Neural cell (in vitro differentiated cells): Measurements from ENCODE around the gene GNAS. TPM values are rescaled to one million over a fixed set of nuclear protein-coding genes. Genes with fewer than 3 reads are reported as not detected.

Experiments
- H2AFZ ChIP-seq: fragments of 200-600, 300-800 bp; sonication (generic), shearing (Covaris generic); 2 replicates; pipeline ENCODE4 v1.6.0; 2014; ENCODE audit warnings: low read depth, mild to moderate bottlenecking, antibody characterized with exemption, low read length, moderate library complexity
- H3F3A ChIP-seq: fragments of 200-600 bp; shearing (Covaris generic); 2 replicates; pipeline ENCODE4 v1.6.1; 2016; ENCODE audit warnings: mild to moderate bottlenecking, moderate library complexity, mixed read lengths, antibody characterized with exemption, low read length; ENCODE audit not compliant: insufficient read depth, poor library complexity, severe bottlenecking
- H3K27ac ChIP-seq: fragments of 200-600, 300-800 bp; sonication (generic), shearing (Covaris generic); 2 replicates; pipeline ENCODE4 v1.5.1; 2014; ENCODE audit warnings: mild to moderate bottlenecking, low read length, moderate library complexity
- H3K27me3 ChIP-seq: fragments of 300-800, 200-600 bp; sonication (generic), shearing (Covaris generic); 2 replicates; pipeline ENCODE4 v1.6.0; 2014; ENCODE audit warnings: mild to moderate bottlenecking, low read depth, low read length, moderate library complexity; ENCODE audit not compliant: insufficient read depth
- H3K36me3 ChIP-seq: fragments of 300-800, 200-600 bp; sonication (generic), shearing (Covaris generic); 2 replicates; pipeline ENCODE4 v1.5.1; 2014; ENCODE audit warnings: mild to moderate bottlenecking, antibody characterized with exemption, low read length, moderate library complexity; ENCODE audit not compliant: insufficient read depth
- H3K4me2 ChIP-seq: fragments of 300-800, 200-600 bp; sonication (generic), shearing (Covaris generic); 2 replicates; pipeline ENCODE4 v1.6.0; 2014; ENCODE audit warnings: mild to moderate bottlenecking, low read length
- H3K4me3 ChIP-seq: fragments of 300-800, 200-600 bp; sonication (generic), shearing (Covaris generic); 2 replicates; pipeline ENCODE4 v1.5.1; 2014; ENCODE audit warnings: mild to moderate bottlenecking, low read length, moderate library complexity
- H3K79me2 ChIP-seq: fragments of 200-600 bp; shearing (Covaris generic); replicated peaks from 2 replicates; pipeline ENCODE4 v1.6.0; 2014; ENCODE audit warnings: mild to moderate bottlenecking, low read length, moderate library complexity; ENCODE audit not compliant: insufficient read depth
- H3K9ac ChIP-seq: fragments of 300-800, 200-600 bp; sonication (generic), shearing (Covaris generic); 2 replicates; pipeline ENCODE4 v1.6.1; 2016; ENCODE audit warnings: mild to moderate bottlenecking, low read length, mixed read lengths
- H3K9me2 ChIP-seq: fragments of 200-600 bp; shearing (Covaris generic); 2 replicates; pipeline ENCODE4 v1.6.1; 2016; ENCODE audit warnings: mild to moderate bottlenecking, low read length, mixed read lengths; ENCODE audit not compliant: insufficient read depth
- H3K9me3 ChIP-seq: fragments of 200-600, 300-800 bp; sonication (generic), shearing (Covaris generic); 2 replicates; pipeline ENCODE4 v1.6.1; 2016; ENCODE audit warnings: mild to moderate bottlenecking, mixed run types, low read length, moderate library complexity, mixed read lengths
- H4K20me1 ChIP-seq: fragments of 200-600 bp; shearing (Covaris generic); 2 replicates; pipeline ENCODE4 v1.6.1; 2016; ENCODE audit warnings: mild to moderate bottlenecking, mixed run types; ENCODE audit not compliant: insufficient read depth
- CTCF ChIP-seq: fragments of 450-650 bp; IDR thresholded peaks from 2 replicates; pipeline ENCODE4 v1.5.1; 2014; ENCODE audit warnings: antibody characterized with exemption, mild to moderate bottlenecking, moderate library complexity; ENCODE audit not compliant: poor library complexity, severe bottlenecking
- EP300 ChIP-seq: fragments of 450-650 bp; conservative IDR thresholded peaks from 2 replicates; pipeline ENCODE4 v1.6.1; 2014; ENCODE audit warnings: antibody characterized with exemption, mild to moderate bottlenecking, moderate library complexity; ENCODE audit not compliant: poor library complexity, severe bottlenecking
- EZH2 ChIP-seq: fragments of 200-600, 300-800 bp; shearing (Covaris generic), sonication (generic); IDR thresholded peaks from 2 replicates; pipeline ENCODE4 v1.6.1; 2014; ENCODE audit warnings: antibody characterized with exemption, low read length, borderline replicate concordance, mild to moderate bottlenecking; ENCODE audit not compliant: insufficient read depth, poor library complexity, severe bottlenecking
- MXI1 ChIP-seq: fragments of 450-650 bp; conservative IDR thresholded peaks from 2 replicates; pipeline ENCODE4 v1.6.1; 2014; ENCODE audit warnings: antibody characterized with exemption, mild to moderate bottlenecking; ENCODE audit not compliant: poor library complexity, severe bottlenecking
- POLR2AphosphoS5 ChIP-seq: IDR thresholded peaks from 2 replicates; pipeline ENCODE4 v1.6.1; 2012
- RAD21 ChIP-seq: fragments of 450-650 bp; conservative IDR thresholded peaks from 2 replicates; pipeline ENCODE4 v1.6.1; 2014; ENCODE audit warnings: antibody characterized with exemption, mild to moderate bottlenecking, moderate library complexity
- REST ChIP-seq: IDR thresholded peaks from 2 replicates; pipeline ENCODE4 v1.6.1; 2012; ENCODE audit warnings: borderline replicate concordance
- SMC3 ChIP-seq: fragments of 450-650 bp; conservative IDR thresholded peaks from 2 replicates; pipeline ENCODE4 v1.6.1; 2014; ENCODE audit warnings: antibody characterized with exemption, mild to moderate bottlenecking, moderate library complexity; ENCODE audit not compliant: poor library complexity
- TAF1 ChIP-seq: IDR thresholded peaks from 2 replicates; pipeline ENCODE4 v1.6.1; 2012; ENCODE audit warnings: low read depth
- polyA plus RNA-seq: library from polyadenylated mRNA; depleted of rRNA; stranded (reverse); fragments of >200 nt; gene quantifications from 2 replicates; pipeline ENCODE4 v1.2.3, GENCODE V29; 2014

Gene GNAS
- polyA plus RNA-seq, 1 donor from 2014 or later = 958 TPM

GRCh38 chr20:58838174-58838573, 14.3 kb upstream of the GNAS start:
- Histone ChIP-seq H2AFZ (no peak overlapping the region), H3K79me2 (no peaks in the 10 kb centered on the region), H3K4me3 (no peak overlapping the region), H3K4me2 (no peak overlapping the region), H3K9ac (no peak overlapping the region), H3K27ac (no peak overlapping the region), H3K36me3 (no peaks in the 10 kb centered on the region), H3F3A (no peaks in the 10 kb centered on the region), H3K27me3 (peaks cover 50% of the 10 kb centered on the region), H3K9me2 (no peaks in the 10 kb centered on the region), H3K9me3 (no peaks in the 10 kb centered on the region), H4K20me1 (no peaks in the 10 kb centered on the region)
- TF ChIP-seq REST (no peak), RAD21 (no peak), SMC3 (no peak), TAF1 (no peak), EP300 (no peak), POLR2AphosphoS5 (no peak), CTCF (no peak), MXI1 (no peak), EZH2 (no peak)

- peak; percentile 74 for TF ChIP-seq RAD21
- peak; percentile 79 for TF ChIP-seq SMC3
- peak; percentile 77 for TF ChIP-seq CTCF
- TF ChIP-seq TAF1 = no peak
- peaks cover 61% of the 10 kb centered on the region for H3K27me3 ChIP-seq
- peak overlapping the region; percentile 56 for H3K4me3 ChIP-seq
- H2AFZ ChIP-seq = no peak overlapping the region
- H3K27ac ChIP-seq = no peak overlapping the region
- no peaks in the 10 kb centered on the region for H3F3A ChIP-seq
- no peak overlapping the region for H3K9ac ChIP-seq
- H3K79me2 ChIP-seq = no peaks in the 10 kb centered on the region
- H4K20me1 ChIP-seq = no peaks in the 10 kb centered on the region
- no peak overlapping the region for H3K4me2 ChIP-seq
- H3K9me2 ChIP-seq = no peaks in the 10 kb centered on the region
- H3K36me3 ChIP-seq = no peaks in the 10 kb centered on the region
- H3K9me3 ChIP-seq = no peaks in the 10 kb centered on the region
These were observed 13.0 kb upstream of the GNAS start for GRCh38 chr20:58839474-58839874.
